ENCODE results near the gene MIER2.
"Not testable (repeated sequence)": the region's sequence is repeated elsewhere in the genome, so short reads cannot be mapped to it uniquely, and the experiment has no call there.

Gene MIER2

DNA sequence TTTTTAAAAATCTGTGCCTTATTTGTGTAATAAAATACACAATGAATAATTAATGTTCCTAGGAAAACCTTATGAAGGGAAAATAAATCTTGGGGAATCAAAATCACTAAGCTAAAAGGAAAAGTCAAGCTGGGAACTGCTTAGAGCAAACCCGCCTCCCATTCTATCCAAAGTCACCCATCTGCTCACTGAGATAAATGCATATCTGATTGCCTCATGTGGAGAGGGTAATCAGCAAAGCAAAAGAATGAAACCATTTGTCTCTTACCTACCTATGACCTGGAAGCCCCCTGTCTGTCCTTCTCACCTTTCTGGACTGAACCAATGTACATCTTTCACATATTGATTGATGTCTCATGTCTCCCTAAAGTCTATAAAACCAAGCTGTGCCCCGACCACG lies 87.8 kb downstream of the MIER2 start:
- not testable (repeated sequence) for DNase-seq

Measured in hypothalamus (tissue), 51 donors.